ENCODE data around the gene PIMREG.

Gene PIMREG

DNA sequence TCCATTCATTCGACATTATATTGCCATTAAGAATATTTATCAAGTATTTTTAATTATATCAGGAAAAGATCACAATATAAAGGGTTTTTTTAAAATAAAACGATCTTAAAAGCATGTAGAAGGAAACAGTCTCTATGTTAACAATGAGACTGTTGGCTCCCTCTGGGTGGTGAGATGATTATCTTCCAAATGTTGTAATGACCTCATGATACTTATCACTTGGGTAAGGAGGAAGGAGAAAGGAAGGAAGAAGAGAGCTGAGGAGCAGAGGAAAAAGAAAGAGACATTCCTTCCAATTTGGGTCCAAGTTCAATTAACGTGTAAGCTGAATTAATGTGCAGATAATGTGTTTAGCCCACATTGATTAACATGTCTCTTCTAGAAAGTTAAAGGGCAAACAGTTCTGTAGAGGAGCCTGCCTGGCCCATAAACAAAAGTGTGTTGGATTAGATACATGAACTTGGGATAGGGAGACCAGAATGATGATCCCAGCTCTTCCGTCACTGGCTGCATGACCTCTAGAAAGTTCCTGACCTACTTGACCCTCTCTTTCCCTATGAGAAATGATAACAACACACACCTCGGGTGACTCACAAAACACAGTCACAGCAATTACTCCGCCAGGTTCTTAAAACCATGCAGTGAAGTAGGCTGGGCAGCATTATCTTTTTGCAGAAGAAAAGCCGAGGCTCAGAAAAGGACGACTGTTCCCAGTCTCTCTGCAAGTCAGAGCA, 32.0 kb downstream of the PIMREG start:
- H3K4me3 ChIP-seq (ENCODE audit: low read depth, low read length): no peak overlapping the region
- in situ Hi-C loops (cut with HindIII; ENCODE audit: low sequenced_read_pairs): no loop called here
- TF ChIP-seq, protein P1, sequence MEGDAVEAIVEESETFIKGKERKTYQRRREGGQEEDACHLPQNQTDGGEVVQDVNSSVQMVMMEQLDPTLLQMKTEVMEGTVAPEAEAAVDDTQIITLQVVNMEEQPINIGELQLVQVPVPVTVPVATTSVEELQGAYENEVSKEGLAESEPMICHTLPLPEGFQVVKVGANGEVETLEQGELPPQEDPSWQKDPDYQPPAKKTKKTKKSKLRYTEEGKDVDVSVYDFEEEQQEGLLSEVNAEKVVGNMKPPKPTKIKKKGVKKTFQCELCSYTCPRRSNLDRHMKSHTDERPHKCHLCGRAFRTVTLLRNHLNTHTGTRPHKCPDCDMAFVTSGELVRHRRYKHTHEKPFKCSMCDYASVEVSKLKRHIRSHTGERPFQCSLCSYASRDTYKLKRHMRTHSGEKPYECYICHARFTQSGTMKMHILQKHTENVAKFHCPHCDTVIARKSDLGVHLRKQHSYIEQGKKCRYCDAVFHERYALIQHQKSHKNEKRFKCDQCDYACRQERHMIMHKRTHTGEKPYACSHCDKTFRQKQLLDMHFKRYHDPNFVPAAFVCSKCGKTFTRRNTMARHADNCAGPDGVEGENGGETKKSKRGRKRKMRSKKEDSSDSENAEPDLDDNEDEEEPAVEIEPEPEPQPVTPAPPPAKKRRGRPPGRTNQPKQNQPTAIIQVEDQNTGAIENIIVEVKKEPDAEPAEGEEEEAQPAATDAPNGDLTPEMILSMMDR (IDR thresholded peaks at IDR 0.05; ENCODE audit: low read depth, low read length): no peak
- no peak for DNase-seq (ENCODE audit: low read depth, low spot score)

DNA sequence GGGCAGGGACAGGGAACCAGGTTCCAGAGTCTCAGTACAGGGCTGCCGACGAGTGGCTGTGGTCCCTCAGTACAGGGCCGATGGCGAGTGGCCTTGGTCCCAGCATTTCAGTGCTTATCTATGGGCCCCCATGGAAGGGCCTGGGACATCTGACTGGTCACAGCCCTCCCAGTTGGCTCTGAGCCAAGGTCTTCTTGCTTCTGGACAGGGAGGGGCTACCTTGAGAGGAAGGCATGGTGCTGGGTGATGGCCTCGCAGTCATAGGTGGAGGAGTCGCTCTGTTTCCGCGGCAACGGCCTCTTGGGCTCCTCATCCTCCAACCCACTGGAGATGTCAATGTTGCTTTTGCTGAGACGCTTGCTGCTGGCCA, 32.5 kb downstream of the PIMREG start:
- no peak overlapping the region for H3K4me3 ChIP-seq (ENCODE audit: low read depth, low read length)
- in situ Hi-C loops (cut with HindIII; ENCODE audit: low sequenced_read_pairs): no loop called here
- DNase-seq (ENCODE audit: low read depth, low spot score): no peak
- TF ChIP-seq, protein P1 (IDR thresholded peaks at IDR 0.05; ENCODE audit: low read depth, low read length): no peak

DNA sequence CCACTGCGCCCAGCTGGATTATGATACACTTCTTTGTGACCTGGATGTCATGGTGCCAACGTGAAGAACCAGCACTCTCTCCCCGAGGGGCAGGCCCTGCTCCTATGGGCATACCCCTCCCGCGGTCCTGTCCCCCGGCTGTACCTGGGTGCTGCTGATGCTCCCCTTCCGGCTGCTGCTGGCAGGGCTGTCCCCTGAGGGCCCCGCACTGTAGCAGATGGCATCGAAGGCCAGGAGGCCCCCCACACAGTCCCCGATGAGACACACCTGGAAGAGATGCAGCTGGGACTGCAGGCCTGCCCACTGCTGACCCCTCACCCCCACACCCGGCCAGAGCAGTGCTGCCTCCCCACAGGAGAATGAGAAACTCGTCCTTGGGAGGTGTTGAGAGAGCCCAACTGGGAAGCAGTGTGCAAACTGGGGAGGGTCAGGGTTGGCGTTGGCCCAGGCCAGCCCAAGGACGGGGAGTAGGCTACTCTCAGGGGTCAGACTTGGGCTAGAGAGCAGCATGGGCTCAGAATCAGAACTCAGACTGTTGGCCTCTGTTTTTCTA, 33.7 kb downstream of the PIMREG start:
- in situ Hi-C loops (cut with HindIII; ENCODE audit: low sequenced_read_pairs): no loop called here
- no peak overlapping the region for H3K4me3 ChIP-seq (ENCODE audit: low read depth, low read length)
- TF ChIP-seq, protein P1 (IDR thresholded peaks at IDR 0.05; ENCODE audit: low read depth, low read length): no peak
- no peak for DNase-seq (ENCODE audit: low read depth, low spot score)

DNA sequence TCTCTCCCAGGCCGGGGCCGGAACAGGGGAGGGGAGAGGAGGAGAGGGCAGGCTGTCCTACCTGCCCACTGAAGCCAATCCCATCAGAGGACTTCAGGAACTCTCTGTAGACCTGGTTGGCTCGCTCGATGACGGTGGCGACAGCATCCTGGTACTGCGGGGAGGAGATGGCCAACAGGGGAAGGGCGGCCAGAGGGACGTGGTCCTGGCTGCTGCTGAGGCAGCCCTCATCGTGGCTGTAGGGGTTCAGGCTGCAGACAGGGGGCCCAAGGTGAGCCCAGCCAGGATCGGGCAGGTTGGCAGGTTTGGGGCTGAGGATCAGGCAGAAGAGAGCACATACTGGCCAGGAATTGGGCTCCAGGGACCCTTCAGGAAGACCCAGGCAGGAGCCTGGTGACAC, 34.2 kb downstream of the PIMREG start:
- no peak for DNase-seq (ENCODE audit: low read depth, low spot score)
- in situ Hi-C loops (cut with HindIII; ENCODE audit: low sequenced_read_pairs): no loop called here
- TF ChIP-seq, protein P1 (IDR thresholded peaks at IDR 0.05; ENCODE audit: low read depth, low read length): no peak
- no peak overlapping the region for H3K4me3 ChIP-seq (ENCODE audit: low read depth, low read length)

DNA sequence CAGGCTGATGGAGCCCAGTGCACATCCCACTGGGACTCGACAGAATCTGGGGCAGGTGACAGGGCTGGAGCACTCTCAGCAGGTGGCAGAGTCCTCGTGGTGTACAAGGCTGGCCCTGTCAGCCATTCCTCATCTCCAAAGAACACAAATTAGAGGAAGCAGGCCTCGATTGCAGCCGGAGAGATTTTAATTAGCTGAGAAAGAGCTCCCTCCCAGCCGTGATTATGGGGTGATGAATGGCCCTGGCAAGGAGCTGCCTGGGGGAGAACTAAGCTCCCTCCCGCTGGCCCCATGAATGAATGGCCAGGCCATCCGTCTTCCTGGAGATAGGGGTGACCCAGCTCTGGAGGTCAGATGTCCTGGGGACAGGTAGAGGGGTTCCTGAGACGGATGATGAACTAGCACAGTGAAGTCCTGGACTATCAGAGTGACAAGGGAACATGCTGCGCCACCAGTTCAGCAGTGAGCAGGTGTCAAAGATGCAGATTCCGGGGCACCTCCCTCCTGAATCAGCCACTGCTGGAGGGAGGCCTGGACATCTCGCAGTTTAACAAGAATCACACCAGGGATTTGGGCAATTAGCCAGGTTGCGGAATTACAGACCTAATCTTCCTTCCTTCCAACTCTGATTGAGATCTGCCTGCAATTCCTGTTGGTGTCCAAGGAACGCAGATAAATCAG, 35.5 kb downstream of the PIMREG start:
- in situ Hi-C loops (cut with HindIII; ENCODE audit: low sequenced_read_pairs): no loop called here
- TF ChIP-seq, protein P1 (IDR thresholded peaks at IDR 0.05; ENCODE audit: low read depth, low read length): no peak

DNA sequence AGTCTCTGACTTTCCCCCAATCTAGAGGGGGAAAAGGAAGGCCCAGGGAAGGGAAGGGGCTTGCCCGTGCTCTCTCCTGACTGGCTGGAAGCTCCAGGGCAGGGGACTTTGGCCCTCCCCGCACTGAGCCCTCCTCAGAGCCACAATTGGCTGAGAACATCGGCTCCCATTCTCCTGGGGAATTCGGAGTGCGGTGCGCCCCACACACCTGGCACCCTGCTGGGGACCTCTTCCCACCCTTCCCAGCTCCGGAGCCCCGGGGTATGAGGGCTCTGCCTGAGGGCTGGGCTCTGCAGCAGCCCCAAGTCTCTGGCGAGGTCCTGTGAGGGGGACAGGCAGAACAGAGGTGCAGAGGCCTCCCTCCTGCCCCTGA, 36.0 kb downstream of the PIMREG start:
- no peak for DNase-seq (ENCODE audit: low read depth, low spot score)
- TF ChIP-seq, protein P1 (IDR thresholded peaks at IDR 0.05; ENCODE audit: low read depth, low read length): no peak
- H3K4me3 ChIP-seq (ENCODE audit: low read depth, low read length): no peak overlapping the region
- in situ Hi-C loops (cut with HindIII; ENCODE audit: low sequenced_read_pairs): no loop called here

More for the DNA sequence above, 35.5 kb downstream of the PIMREG start:
- DNase-seq (ENCODE audit: low read depth, low spot score): no peak
- H3K4me3 ChIP-seq (ENCODE audit: low read depth, low read length): no peak overlapping the region
